Endothelial cell of umbilical vein (primary cell): ENCODE results near the gene TRAPPC2L. TPM values are rescaled to one million over a fixed set of nuclear protein-coding genes. Genes with fewer than 3 reads are reported as not detected.

ENCODE experiments used
- BruUV-seq: library from RNA; stranded (reverse); fragments of 400-500 nt; replicated peaks from 2 replicates; lab custom pipeline; 2021; lab: Mats Ljungman, UMichigan
- CTCF ChIA-PET: fragments of 300-600, 350-600 bp; sonication (Branson Sonifier 250); formaldehyde crosslinking; loops from one replicate; lab custom pipeline; 2021; ENCODE audit warnings: antibody characterized with exemption, inconsistent platforms; lab: Charles Lee
- POLR2A ChIA-PET: fragments of 300-600, 350-600 bp; sonication (Branson Sonifier 250); formaldehyde crosslinking; loops from one replicate; lab custom pipeline; 2021; ENCODE audit warnings: antibody characterized with exemption, inconsistent platforms; lab: Charles Lee
- DNase-seq: peaks from one replicate; pipeline ENCODE4 v3.0.0-alpha.2; 2011; ENCODE audit warnings: low read depth, low spot score
- FAIRE-seq: peaks from 2 replicates; lab custom pipeline; 2011; peaks lifted over from hg19 to GRCh38; lab: Jason Lieb, UNC
- H2AFZ ChIP-seq: 2 replicates; pipeline ENCODE4 v1.6.0; 2012; ENCODE audit warnings: low read depth, low read length, control low read depth, inconsistent platforms
- H3K27ac ChIP-seq: 2 replicates; pipeline ENCODE4 v1.5.1; 2011; ENCODE audit warnings: low read depth, mild to moderate bottlenecking, control low read depth, low read length, moderate library complexity; ENCODE audit not compliant: insufficient read depth
- H3K27me3 ChIP-seq, 2 experiments: 2 replicates each; pipeline versions ENCODE4 v1.6.0 to v1.6.1; 2011; ENCODE audit warnings: low read length in 2 of 2, mixed read lengths in 1 of 2; ENCODE audit not compliant: control insufficient read depth in 2 of 2, insufficient read depth in 2 of 2
- H3K36me3 ChIP-seq, 2 experiments: 2 replicates in 1 of 2; 3 replicates in 1 of 2; pipeline ENCODE4 v1.5.1; 2011; ENCODE audit warnings: low read length in 2 of 2, mild to moderate bottlenecking in 1 of 2, moderate library complexity in 1 of 2; ENCODE audit not compliant: control insufficient read depth in 2 of 2, insufficient read depth in 2 of 2; ENCODE audit errors: extremely low read depth in 1 of 2
- H3K4me1 ChIP-seq: 3 replicates; pipeline ENCODE4 v1.5.1; 2011; ENCODE audit warnings: mild to moderate bottlenecking, low read length; ENCODE audit not compliant: control insufficient read depth, insufficient read depth; ENCODE audit errors: extremely low read depth
- H3K4me2 ChIP-seq: 2 replicates; pipeline ENCODE4 v1.6.1; 2011; ENCODE audit warnings: low read length, control low read depth, mixed read lengths; ENCODE audit not compliant: insufficient read depth
- H3K4me3 ChIP-seq, 3 experiments: fragments of 200-600 bp in 1 of 3; sonication (generic), shearing (Covaris generic) in 1 of 3; replicated peaks in 1 of 3; 2 replicates each; pipeline ENCODE4 v1.5.1; 2011 to 2016; ENCODE audit warnings: control low read depth in 3 of 3, low read length in 3 of 3, mild to moderate bottlenecking in 2 of 3, inconsistent platforms in 1 of 3, low read depth in 1 of 3, moderate library complexity in 1 of 3; ENCODE audit not compliant: insufficient read depth in 1 of 3
- H3K79me2 ChIP-seq: 2 replicates; pipeline ENCODE4 v1.6.0; 2012; ENCODE audit warnings: low read length, inconsistent platforms; ENCODE audit not compliant: control insufficient read depth, insufficient read depth
- H3K9ac ChIP-seq: replicated peaks from 2 replicates; pipeline ENCODE3; 2011; ENCODE audit warnings: low read length, control low read depth; ENCODE audit not compliant: insufficient read depth; ENCODE audit errors: extremely low read depth
- H3K9me1 ChIP-seq: replicated peaks from 3 replicates; pipeline ENCODE4 v1.6.0; 2011; ENCODE audit warnings: mild to moderate bottlenecking, low read length; ENCODE audit not compliant: control insufficient read depth, insufficient read depth; ENCODE audit errors: extremely low read depth
- H3K9me3 ChIP-seq: replicated peaks from 2 replicates; pipeline ENCODE4 v1.5.1; 2012; ENCODE audit warnings: low read length, inconsistent platforms; ENCODE audit not compliant: control insufficient read depth, insufficient read depth
- H4K20me1 ChIP-seq: replicated peaks from 2 replicates; pipeline ENCODE3; 2011; ENCODE audit warnings: mild to moderate bottlenecking, low read length; ENCODE audit not compliant: control insufficient read depth, insufficient read depth; ENCODE audit errors: extremely low read depth
- CTCF ChIP-seq, 2 donors: IDR thresholded peaks; 1 replicate in 1 of 2; 2 replicates in 1 of 2; pipeline ENCODE4 v1.5.1; 2011; ENCODE audit warnings: low read length in 2 of 2, mild to moderate bottlenecking in 2 of 2, moderate library complexity in 2 of 2, control low read depth in 1 of 2, inconsistent platforms in 1 of 2, low read depth in 1 of 2; ENCODE audit not compliant: insufficient read depth in 1 of 2; ENCODE audit errors: extremely low read depth in 1 of 2
- EZH2 ChIP-seq: IDR thresholded peaks from 2 replicates; pipeline ENCODE4 v1.6.1; 2012; ENCODE audit warnings: borderline replicate concordance, low read depth, mild to moderate bottlenecking, moderate library complexity, low read length, inconsistent platforms; ENCODE audit not compliant: severe bottlenecking
- FOS ChIP-seq: IDR thresholded peaks from 2 replicates; pipeline ENCODE4 v1.6.1; 2011; ENCODE audit warnings: mild to moderate bottlenecking, low read length, moderate library complexity, borderline replicate concordance; ENCODE audit not compliant: insufficient read depth
- GATA2 ChIP-seq: IDR thresholded peaks from 2 replicates; pipeline ENCODE4 v1.7.0; 2011; ENCODE audit warnings: low read depth, mild to moderate bottlenecking, moderate library complexity, mixed read lengths, low read length; ENCODE audit not compliant: insufficient read length, insufficient read depth
- JUN ChIP-seq: IDR thresholded peaks from 2 replicates; pipeline ENCODE4 v1.6.1; 2011; ENCODE audit warnings: borderline replicate concordance, low read depth; ENCODE audit not compliant: insufficient read length, insufficient read depth
- MAX ChIP-seq: IDR thresholded peaks from 2 replicates; pipeline ENCODE4 v1.6.1; 2011; ENCODE audit not compliant: insufficient read depth, insufficient read length
- MYC ChIP-seq: IDR thresholded peaks from one replicate; pipeline ENCODE4 v1.6.1; 2011; ENCODE audit warnings: mild to moderate bottlenecking, low read depth, low read length
- POLR2A ChIP-seq: IDR thresholded peaks from 2 replicates; pipeline ENCODE4 v1.6.1; 2012; ENCODE audit warnings: low read depth, mild to moderate bottlenecking, control low read depth, low read length
- POLR2AphosphoS5 ChIP-seq: IDR thresholded peaks from 2 replicates; pipeline ENCODE4 v1.6.1; 2012; ENCODE audit warnings: low read depth, mild to moderate bottlenecking, control low read depth, low read length, moderate library complexity; ENCODE audit not compliant: insufficient read depth
- dilution Hi-C: fragments of 300-500 bp; cut with MboI; formaldehyde crosslinking; loops from one replicate; pipeline ENCODE4 v1.15.0; 2019; ENCODE audit warnings: low sequenced_read_pairs; ENCODE audit not compliant: extremely low pct_ligation_motif_present
- intact Hi-C: fragments of 100-400 bp; cut with micrococcal nuclease; formaldehyde crosslinking; loops from one replicate; pipeline ENCODE4 v1.10.0; 2022
- polyA plus RNA-seq, 4 experiments: library from polyadenylated mRNA; depleted of rRNA in 3 of 4; stranded (reverse) in 3 of 4; unstranded in 1 of 4; fragments of >200 nt; gene quantifications; 2 replicates each; pipeline versions ENCODE4 v1.2.1 to v1.2.3, GENCODE V29; 2011 to 2012; ENCODE audit warnings: missing spikeins in 1 of 4
- total RNA-seq: library from RNA; stranded (reverse); gene quantifications from 2 replicates; pipeline ENCODE4 v1.2.3, GENCODE V29; 2021

The TRAPPC2L gene
- total and polyA plus RNA-seq, 2 donors (not counting 3 experiments of a cell fraction or from before 2014, with no cell fraction given): 61.9 to 131 TPM

GRCh38 chr16:88883946-88884345 is 27.0 kb downstream of the TRAPPC2L start:
- ChIA-PET POLR2A (no interaction called here), CTCF (no interaction called here)
- TF ChIP-seq GATA2 (no peak), POLR2A (no peak), MYC (no peak), MAX (no peak), FOS (no peak), CTCF (IDR thresholded peaks at IDR 0.05; ENCODE audit: extremely low read depth in 1 of 2, insufficient read depth in 1 of 2, low read depth in 1 of 2, low read length in 2 of 2) (no peak), JUN (no peak), POLR2AphosphoS5 (no peak), EZH2 (no peak)
- BruUV-seq: no TSS peak
- Histone ChIP-seq H3K4me1 (no peaks in the 10 kb centered on the region), H2AFZ (no peak overlapping the region), H3K27me3 (no peaks in the 10 kb centered on the region), H3K4me2 (no peak overlapping the region), H3K36me3 (no peaks in the 10 kb centered on the region), H4K20me1 (no peaks in the 10 kb centered on the region), H3K27ac (no peak overlapping the region), H3K79me2 (no peaks in the 10 kb centered on the region), H3K9me1 (no peaks in the 10 kb centered on the region), H3K9me3 (no peaks in the 10 kb centered on the region), H3K4me3 (no peak overlapping the region), H3K9ac (no peak overlapping the region)
- FAIRE-seq: no peak
- DNase-seq: no peak
- intact Hi-C loops (no loop called here), dilution Hi-C loops (no loop called here)
